Measurements from ENCODE around the gene CEP104. TPM values are rescaled to one million over a fixed set of nuclear protein-coding genes. Genes with fewer than 3 reads are reported as not detected.

The CEP104 gene
- total and polyA plus RNA-seq, 4 donors, result 7.5 to 23.2 (median 12.0) TPM

DNA sequence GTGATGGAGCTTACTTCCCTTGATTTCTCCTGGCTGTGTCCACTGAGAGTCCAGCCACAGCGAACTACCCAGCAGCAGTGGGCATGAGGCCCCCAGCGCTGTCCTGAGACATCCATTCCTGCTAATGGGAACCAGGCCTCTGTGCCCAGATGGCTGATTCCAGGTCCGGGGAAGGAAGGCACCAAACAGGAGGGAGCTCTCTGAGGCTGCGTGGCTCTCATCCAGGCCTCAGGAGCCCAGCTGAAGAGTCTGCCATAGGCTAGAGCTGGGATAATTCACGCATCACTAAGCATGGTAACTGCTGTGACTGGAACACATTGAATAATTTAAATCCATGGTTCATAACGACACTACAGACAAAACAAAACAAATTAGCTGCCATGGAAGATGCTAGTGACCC, 36.0 kb downstream of the CEP104 start:
- Histone ChIP-seq H3K9ac (ENCODE audit: low read depth in 1 of 2, low read length in 2 of 2) (no peak overlapping the region), H3K4me3 (ENCODE audit: low read depth in 1 of 3, low read length in 3 of 3) (no peak overlapping the region), H3K4me1 (ENCODE audit: control insufficient read depth in 4 of 4, insufficient read depth in 4 of 4, low read length in 3 of 4) (no peaks in the 10 kb centered on the region), H3K36me3 (ENCODE audit: control insufficient read depth in 4 of 4, insufficient read depth in 3 of 4, low read depth in 1 of 4, low read length in 3 of 4) (peaks cover 0 to 63% (median 27%) of the 10 kb centered on the region in 4 donors), H3K27me3 (ENCODE audit: control insufficient read depth in 4 of 4, insufficient read depth in 4 of 4, low read length in 3 of 4) (no peaks in the 10 kb centered on the region), H3K9me3 (ENCODE audit: control insufficient read depth in 4 of 4, low read length in 3 of 4) (no peaks in the 10 kb centered on the region), H3K27ac (ENCODE audit: low read depth in 1 of 2, low read length in 2 of 2) (no peak overlapping the region)
- TF ChIP-seq FOXA1 (IDR thresholded peaks at IDR 0.05) (no peak), HNF4A (conservative IDR thresholded peaks at IDR 0.05) (no peak), TAF1 (conservative IDR thresholded peaks at IDR 0.05) (no peak), REST (IDR thresholded peaks at IDR 0.05) (no peak), JUND (IDR thresholded peaks at IDR 0.05) (no peak), YY1 (IDR thresholded peaks at IDR 0.05) (no peak), ZBTB33 (IDR thresholded peaks at IDR 0.05) (no peak), RXRA (IDR thresholded peaks at IDR 0.05) (no peak), NR2F2 (IDR thresholded peaks at IDR 0.05) (no peak), FOXA2 (IDR thresholded peaks at IDR 0.05) (no peak), EGR1 (IDR thresholded peaks at IDR 0.05; ENCODE audit: low read depth in 2 of 2) (no peak), HNF4G (IDR thresholded peaks at IDR 0.05) (no peak)
- TF ChIP-seq, protein P1, sequence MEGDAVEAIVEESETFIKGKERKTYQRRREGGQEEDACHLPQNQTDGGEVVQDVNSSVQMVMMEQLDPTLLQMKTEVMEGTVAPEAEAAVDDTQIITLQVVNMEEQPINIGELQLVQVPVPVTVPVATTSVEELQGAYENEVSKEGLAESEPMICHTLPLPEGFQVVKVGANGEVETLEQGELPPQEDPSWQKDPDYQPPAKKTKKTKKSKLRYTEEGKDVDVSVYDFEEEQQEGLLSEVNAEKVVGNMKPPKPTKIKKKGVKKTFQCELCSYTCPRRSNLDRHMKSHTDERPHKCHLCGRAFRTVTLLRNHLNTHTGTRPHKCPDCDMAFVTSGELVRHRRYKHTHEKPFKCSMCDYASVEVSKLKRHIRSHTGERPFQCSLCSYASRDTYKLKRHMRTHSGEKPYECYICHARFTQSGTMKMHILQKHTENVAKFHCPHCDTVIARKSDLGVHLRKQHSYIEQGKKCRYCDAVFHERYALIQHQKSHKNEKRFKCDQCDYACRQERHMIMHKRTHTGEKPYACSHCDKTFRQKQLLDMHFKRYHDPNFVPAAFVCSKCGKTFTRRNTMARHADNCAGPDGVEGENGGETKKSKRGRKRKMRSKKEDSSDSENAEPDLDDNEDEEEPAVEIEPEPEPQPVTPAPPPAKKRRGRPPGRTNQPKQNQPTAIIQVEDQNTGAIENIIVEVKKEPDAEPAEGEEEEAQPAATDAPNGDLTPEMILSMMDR (IDR thresholded peaks at IDR 0.05; ENCODE audit: low read depth, low read length, missing input control), result no peak
- no peak for DNase-seq (ENCODE audit: low spot score)
- WGBS, result 92% methylated on average over 6 of the region's 6 CpGs

- Histone ChIP-seq H3K9ac (ENCODE audit: low read depth in 1 of 2, low read length in 2 of 2) (no peak overlapping the region), H3K9me3 (ENCODE audit: control insufficient read depth in 4 of 4, low read length in 3 of 4) (no peaks in the 10 kb centered on the region), H3K27ac (ENCODE audit: low read depth in 1 of 2, low read length in 2 of 2) (no peak overlapping the region), H3K36me3 (ENCODE audit: control insufficient read depth in 4 of 4, insufficient read depth in 3 of 4, low read depth in 1 of 4, low read length in 3 of 4) (peaks cover 0 to 63% (median 20%) of the 10 kb centered on the region in 4 donors), H3K27me3 (ENCODE audit: control insufficient read depth in 4 of 4, insufficient read depth in 4 of 4, low read length in 3 of 4) (no peaks in the 10 kb centered on the region), H3K4me3 (ENCODE audit: low read depth in 1 of 3, low read length in 3 of 3) (no peak overlapping the region), H3K4me1 (ENCODE audit: control insufficient read depth in 4 of 4, insufficient read depth in 4 of 4, low read length in 3 of 4) (no peaks in the 10 kb centered on the region)
- 93% methylated on average over 8 of the region's 8 CpGs for WGBS
- DNase-seq (ENCODE audit: low spot score), result no peak
- TF ChIP-seq JUND (IDR thresholded peaks at IDR 0.05) (no peak), FOXA1 (IDR thresholded peaks at IDR 0.05) (no peak), NR2F2 (IDR thresholded peaks at IDR 0.05) (no peak)
Observed at GRCh38 chr1:3820316-3820715, 36.7 kb downstream of the CEP104 start.

Measured in liver (tissue), 9 donors.